Hematopoietic multipotent progenitor cell treated with erythropoietin and hydrocortisone succinate and interleukin-3 and kit ligand, for 8 days (in vitro differentiated cells): Measurements from ENCODE around the gene CYP19A1.
A peak's percentile ranks its signal among the peaks of the same experiment; 100 is the strongest.
"Not testable (repeated sequence)": the region's sequence is repeated elsewhere in the genome, so short reads cannot be mapped to it uniquely, and the experiment has no call there.

ENCODE experiments used
- DNase-seq: peaks from one replicate; pipeline ENCODE4 v3.0.0-alpha.2; 2015

CYP19A1 gene

DNA sequence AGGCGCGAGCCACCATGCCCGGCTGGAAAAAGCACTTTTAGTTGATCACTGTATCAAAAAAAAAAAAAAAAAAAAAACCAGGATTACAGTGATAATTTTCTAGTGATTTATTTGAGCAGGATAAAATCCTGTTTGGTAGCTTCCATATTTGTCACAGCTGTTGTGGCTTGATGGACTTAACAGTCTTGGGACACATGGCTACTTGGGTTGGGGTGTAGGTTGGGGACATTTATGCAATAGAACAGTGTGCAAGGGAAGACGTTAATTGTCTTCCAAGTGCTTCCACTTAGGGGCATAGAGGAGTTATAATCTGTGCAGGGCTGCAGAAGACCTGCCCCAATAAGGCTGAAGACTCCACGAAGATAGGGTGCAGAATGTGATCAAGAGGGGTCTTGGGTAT lies 136.8 kb downstream of the CYP19A1 start:
- DNase-seq: no peak

- DNase-seq: no peak
Observed at GRCh38 chr15:51200792-51201191, 137.6 kb downstream of the CYP19A1 start.

GRCh38 chr15:51199541-51199940 lies 138.9 kb downstream of the CYP19A1 start:
- no peak for DNase-seq

DNA sequence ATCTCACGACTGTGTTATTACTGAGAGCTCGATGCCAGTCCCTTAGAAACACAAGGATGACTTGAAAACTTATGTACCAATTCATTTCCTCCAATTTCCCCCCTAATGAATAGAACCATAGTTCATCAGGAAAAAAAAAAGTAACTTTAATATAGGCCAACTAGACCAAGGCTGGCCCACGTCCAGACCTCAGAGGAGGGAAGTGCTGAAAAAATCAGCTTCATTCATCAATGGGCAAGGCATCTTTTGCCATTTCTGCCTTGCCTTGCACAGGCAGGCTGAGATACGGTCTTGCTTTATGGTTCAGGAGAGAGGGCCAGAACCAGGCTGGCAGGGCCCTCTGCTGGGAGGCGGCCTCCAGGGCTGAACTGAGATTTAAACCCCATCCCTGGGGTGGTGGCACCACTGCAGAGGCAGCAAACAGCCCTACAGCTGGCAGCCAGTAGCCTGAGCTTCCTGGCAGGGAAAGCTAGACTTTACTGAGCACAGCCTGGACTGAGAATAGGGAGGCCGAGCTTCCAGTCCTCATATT lies 139.6 kb downstream of the CYP19A1 start:
- DNase-seq: no peak

GRCh38 chr15:51195459-51195858 lies 142.9 kb downstream of the CYP19A1 start:
- DNase-seq: no peak

GRCh38 chr15:51193979-51194378 lies 144.4 kb downstream of the CYP19A1 start:
- DNase-seq: no peak

- no peak for DNase-seq
Observed at GRCh38 chr15:51193526-51193925, 144.9 kb downstream of the CYP19A1 start.

GRCh38 chr15:51192521-51193280 lies 145.7 kb downstream of the CYP19A1 start:
- DNase-seq: peak; percentile 86

DNA sequence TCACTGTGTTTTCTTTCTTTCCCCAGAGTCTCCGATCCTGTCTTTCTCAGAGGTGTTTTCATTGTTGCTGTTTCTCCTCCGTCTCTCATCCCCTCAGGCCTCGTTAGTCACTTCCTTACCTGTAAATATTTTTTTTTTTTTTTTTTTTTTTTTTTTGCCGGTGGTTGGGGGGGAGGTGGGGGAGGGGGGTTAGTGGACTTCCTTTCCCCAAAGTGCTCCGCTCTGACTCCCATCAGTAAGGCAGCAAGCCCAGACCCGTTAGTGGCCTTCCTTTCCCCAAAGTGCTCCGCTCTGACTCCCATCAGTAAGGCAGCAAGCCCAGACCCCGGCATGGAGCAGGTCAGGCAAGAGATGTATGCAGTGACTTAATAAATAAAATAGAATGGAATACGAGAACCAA lies 146.6 kb downstream of the CYP19A1 start:
- no peak for DNase-seq

GRCh38 chr15:51191072-51191670 lies 147.2 kb downstream of the CYP19A1 start:
- DNase-seq: no peak

- no peak for DNase-seq
Observed at GRCh38 chr15:51190424-51191068, 147.8 kb downstream of the CYP19A1 start.

GRCh38 chr15:51189669-51190385 lies 148.6 kb downstream of the CYP19A1 start:
- no peak for DNase-seq

GRCh38 chr15:51188791-51189190 lies 149.6 kb downstream of the CYP19A1 start:
- not testable (repeated sequence) for DNase-seq

GRCh38 chr15:51186891-51187290 lies 151.5 kb downstream of the CYP19A1 start:
- no peak for DNase-seq

DNA sequence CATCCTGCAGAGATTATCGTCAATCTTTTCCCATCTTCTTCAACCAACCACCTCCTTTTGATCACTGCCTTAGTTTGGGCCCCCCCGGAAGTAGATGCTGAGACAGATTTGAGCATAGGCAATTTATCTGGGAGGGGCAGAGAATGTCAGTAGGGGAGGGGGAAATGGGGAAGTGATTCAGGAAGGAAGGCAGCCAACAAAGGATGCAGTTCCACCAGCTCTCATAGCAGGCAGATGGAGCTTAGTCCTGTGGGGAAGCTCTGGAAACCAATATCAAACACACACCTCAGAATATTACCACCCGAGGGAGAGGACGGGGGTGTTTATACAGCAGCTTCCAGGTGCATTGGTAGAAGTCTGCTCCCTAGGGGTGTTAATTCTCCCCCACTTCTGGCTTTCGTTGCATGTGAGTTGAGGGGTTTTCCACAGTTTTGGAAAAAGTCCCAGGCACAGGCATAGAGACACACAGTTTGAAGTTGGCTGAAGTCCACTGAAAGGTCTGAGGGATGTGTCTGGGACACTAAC lies 152.2 kb downstream of the CYP19A1 start:
- DNase-seq: no peak

DNA sequence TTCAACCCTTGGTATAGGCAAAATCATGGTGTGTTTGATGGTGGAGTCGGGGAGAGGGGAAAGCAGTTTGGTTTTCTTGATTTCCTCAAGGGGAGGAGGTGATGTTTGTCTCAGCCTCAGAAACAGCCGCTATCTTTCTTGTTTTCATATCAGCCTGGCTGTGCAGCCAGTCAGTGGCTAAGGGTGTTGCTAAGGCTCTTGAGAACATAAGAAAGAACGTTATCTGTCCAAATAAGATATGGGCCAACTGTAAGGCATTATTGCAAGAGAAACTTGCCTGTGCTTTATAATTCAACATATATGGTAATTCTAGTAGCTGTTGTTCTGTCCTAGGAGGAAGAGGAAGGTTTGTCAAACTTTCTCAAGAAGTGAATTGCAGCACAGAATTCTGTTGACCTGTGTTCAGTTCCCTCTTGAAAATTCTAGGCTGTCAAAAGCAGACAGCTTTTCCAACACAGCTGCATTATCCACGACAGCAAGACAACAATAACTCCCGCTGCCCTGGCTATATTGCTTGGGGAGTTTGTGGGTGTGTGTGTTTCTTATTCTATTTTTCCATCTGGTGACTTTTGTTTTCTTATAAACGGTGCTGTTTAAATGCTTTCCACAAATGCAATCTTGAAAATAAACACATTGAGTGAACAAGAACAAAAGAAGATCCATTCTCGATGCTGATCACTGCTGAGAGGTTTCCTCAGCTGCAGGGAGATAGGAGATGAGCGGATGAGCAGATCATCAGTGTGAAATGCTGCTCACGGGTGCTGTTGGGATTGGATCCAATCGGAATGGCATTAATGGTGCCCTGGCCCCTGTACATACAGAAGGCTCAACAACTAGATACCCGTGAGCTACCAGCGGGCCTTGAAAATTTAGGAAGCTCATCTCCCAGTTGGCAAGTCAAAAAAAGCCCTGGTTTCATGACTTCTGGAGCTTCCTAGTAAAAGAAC lies 152.9 kb downstream of the CYP19A1 start:
- peak; percentile 91 for DNase-seq

DNA sequence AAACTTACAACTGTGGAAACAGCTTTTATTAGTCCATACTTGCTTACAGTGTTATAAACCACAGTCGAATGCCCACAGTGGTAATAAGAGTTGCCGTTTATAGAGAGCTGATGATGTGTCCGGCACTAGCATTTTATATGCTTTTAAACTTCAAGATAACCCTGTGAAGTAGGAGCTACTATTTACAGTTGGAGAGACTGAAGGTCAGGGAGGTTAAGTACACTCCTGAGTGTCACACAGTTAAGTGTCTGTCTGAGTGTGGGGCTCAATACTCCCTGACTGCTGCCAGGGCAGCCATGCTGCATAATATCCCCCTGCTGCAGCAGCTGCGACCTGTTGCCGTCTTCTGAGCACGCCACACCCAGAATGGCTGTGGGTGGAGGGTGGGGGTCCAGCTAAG lies 153.8 kb downstream of the CYP19A1 start:
- DNase-seq: no peak

GRCh38 chr15:51183076-51183475 lies 155.3 kb downstream of the CYP19A1 start:
- no peak for DNase-seq

GRCh38 chr15:51181905-51182304 lies 156.5 kb downstream of the CYP19A1 start:
- no peak for DNase-seq

GRCh38 chr15:51181221-51181620 lies 157.2 kb downstream of the CYP19A1 start:
- no peak for DNase-seq

DNA sequence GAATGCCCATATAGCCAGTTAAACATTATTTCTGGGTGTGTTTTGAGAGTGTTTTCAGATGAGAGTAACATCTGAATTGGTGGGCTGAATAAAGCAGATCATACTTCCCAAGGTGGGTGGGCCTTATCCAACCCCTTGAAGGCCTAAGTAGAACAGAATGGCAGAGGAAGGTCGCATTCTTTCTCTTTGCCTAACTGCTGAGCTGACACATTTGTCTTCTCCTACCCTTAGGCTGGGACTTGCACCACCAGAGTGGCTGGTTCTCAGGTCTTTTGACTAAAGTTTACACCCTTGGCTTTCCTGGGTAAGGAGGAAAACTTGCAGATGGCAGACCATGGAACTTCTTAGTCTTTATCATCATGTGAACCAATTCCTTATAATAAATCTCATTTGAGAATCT lies 157.9 kb downstream of the CYP19A1 start:
- no peak for DNase-seq

DNA sequence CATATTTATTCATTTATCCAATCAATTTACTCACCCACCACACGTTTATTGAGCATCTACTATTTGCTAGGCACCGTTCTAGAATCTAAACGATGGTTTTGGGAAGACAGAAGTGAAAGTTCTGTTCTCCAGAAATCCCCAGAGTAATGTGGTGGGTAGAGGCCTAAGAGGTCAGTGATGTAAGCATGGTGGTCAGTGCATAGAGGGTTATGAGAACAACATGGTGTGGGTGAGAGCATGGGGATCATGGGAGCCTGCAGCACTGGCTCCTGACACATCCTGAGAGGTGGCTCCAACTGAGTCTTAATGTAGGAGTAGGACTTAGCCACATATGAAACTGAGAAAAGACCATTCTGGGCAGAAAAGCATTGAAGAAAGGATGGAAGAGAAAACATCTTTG lies 158.4 kb downstream of the CYP19A1 start:
- DNase-seq: no peak
